ENCODE measurements around the gene JARID2. TPM values are rescaled to one million over a fixed set of nuclear protein-coding genes. Genes with fewer than 3 reads are reported as not detected.
A peak's percentile ranks its signal among the peaks of the same experiment; 100 is the strongest.
"Not testable (repeated sequence)": the region's sequence is repeated elsewhere in the genome, so short reads cannot be mapped to it uniquely, and the experiment has no call there.

Gene JARID2
- total RNA-seq, 1 donor from 2014 or later = 8.4 TPM

DNA sequence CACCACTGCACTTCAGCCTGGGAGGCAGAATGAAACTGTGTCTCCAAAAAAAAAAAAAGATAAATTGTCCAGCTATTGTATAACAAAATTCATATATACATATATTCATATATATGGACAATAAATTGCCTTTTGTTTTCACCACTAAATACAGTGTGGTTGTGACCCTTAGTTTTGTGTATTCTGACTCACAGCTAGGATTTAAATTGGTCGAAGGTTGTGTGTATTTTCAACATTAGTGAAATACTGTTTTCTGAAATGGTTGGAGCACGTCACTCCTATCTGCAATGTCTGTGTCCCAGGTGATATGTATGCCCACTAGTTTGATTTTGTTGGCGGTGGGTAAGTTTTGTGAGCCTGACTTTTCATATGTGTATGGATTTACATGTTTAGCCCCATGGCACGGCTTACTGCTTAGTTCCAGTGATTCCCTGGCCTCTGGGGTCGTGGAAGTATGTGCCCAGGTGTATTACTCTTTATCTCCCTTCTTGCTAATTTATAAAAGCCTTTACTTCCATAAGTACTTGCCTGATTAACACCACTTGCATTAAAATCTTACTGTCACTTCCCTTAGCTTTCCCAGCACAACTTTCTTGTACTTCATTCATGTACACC, 33.3 kb downstream of the JARID2 start:
- intact Hi-C loops (cut with DNase I) = no loop called here
- ATAC-seq = no peak
- no peak for DNase-seq (ENCODE audit: missing footprints)

- intact Hi-C loops (cut with DNase I) = no loop called here
- ATAC-seq (peak; percentile 35), DNase-seq (ENCODE audit: missing footprints) (no peak)
Observed at GRCh38 chr6:15280028-15280427, 34.2 kb downstream of the JARID2 start.

DNA sequence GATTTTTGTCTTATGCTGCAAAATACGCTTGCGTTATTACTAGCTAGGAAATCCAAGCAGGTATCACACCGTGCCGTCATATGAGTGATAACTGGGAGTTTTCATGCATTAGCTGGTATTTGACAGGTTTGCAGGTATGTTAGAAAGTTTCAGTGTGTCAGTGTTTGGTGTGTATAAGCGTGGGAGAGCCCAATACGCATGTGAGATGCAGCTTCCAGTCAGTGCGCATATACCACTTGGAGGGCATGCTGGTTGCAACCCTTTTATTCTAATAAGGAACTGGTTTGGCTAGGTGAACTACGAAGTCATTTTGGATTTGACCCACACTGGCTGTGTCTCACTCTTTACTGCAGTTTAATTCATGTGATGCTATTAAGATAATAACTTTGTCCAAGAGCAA, 35.1 kb downstream of the JARID2 start:
- intact Hi-C loops (cut with DNase I) = no loop called here
- ATAC-seq = no peak
- DNase-seq (ENCODE audit: missing footprints) = no peak

DNA sequence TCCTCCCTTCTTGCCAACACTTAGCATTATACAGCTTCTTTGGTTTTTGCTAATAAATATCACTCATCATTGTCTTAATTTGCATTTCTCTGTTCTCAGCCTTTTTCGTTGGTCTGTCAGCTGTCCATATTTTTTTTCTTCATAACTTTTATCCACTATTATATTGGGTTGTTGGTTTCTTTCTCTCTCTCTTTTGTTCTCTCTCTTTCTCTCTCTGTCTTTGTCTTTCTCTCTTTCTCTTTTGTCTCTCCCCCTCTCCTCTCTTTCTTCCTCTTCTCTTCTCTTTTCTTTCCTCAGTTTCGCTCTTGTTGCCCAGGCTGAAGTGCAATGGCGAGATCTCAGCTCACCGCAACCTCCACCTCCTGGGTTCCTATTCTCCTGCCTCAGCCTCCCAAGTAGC, 36.5 kb downstream of the JARID2 start:
- no peak for ATAC-seq
- intact Hi-C loops (cut with DNase I) = no loop called here

GRCh38 chr6:15283986-15284361, 38.1 kb downstream of the JARID2 start:
- intact Hi-C loops (cut with DNase I) = no loop called here
- ATAC-seq = no peak
- no peak for DNase-seq (ENCODE audit: missing footprints)

More for the DNA sequence above, 36.5 kb downstream of the JARID2 start:
- no peak for DNase-seq (ENCODE audit: missing footprints)

DNA sequence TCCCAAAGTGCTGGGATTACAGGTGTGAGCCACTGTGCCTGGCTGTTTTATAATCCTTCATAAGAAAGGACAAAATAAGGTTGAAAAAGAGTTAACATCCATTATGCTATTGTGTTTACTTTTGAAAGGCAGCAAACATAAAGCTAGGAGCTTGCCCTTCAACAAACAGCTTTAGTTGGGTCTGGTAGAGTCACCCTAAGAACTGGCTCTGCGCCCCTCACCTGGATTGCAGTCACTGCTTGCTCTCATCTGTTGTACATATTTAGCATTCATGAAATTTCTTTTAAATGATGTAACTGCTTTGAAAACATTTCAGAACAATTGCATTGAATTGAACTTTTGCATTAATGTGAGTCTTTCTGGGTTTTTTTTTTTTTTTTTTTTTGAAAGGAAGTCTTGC, 38.9 kb downstream of the JARID2 start:
- DNase-seq (ENCODE audit: missing footprints) = no peak
- intact Hi-C loops (cut with DNase I) = no loop called here
- no peak for ATAC-seq

DNA sequence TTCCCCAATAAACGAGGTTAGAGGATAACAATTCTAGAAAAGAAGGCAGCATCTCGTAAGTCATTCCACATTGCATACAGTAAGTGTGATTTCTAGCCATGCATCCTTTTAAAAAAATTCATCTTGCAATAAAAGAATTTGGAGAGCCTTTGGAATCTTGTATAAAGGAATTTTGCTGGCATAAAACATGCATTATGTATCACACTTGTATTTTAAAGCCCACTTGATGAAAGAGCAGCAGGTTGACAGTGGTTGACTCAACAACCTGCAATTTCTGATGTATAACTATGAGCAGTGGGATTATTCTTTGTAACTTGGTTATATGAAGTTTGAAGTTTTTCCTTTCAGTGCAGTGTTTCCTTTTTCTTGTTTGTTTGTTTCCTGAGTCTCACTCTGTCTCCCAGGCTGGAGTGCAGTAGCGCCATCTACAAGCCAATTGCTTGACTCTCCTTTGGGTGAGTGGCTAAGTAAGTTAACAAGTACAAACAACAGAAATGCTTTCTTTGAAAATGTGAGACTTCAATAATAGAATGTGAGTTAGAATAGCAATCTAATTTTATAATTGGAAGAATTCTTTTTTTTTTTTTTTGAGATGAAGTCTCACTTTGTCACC, 39.9 kb downstream of the JARID2 start:
- intact Hi-C loops (cut with DNase I) = no loop called here
- ATAC-seq = no peak
- DNase-seq (ENCODE audit: missing footprints) = no peak

GRCh38 chr6:15287670-15288375, 42.0 kb downstream of the JARID2 start:
- ATAC-seq = no peak
- intact Hi-C loops (cut with DNase I) = no loop called here

GRCh38 chr6:15288856-15289255, 43.0 kb downstream of the JARID2 start:
- no peak for ATAC-seq
- intact Hi-C loops (cut with DNase I) = no loop called here

More at GRCh38 chr6:15287670-15288375, 42.0 kb downstream of the JARID2 start:
- no peak for DNase-seq (ENCODE audit: missing footprints)

GRCh38 chr6:15289456-15289855, 43.6 kb downstream of the JARID2 start:
- ATAC-seq; intact Hi-C loops (cut with DNase I); DNase-seq (ENCODE audit: missing footprints): not testable (repeated sequence)

More at GRCh38 chr6:15288856-15289255, 43.0 kb downstream of the JARID2 start:
- no peak for DNase-seq (ENCODE audit: missing footprints)

GRCh38 chr6:15290067-15290680, 44.3 kb downstream of the JARID2 start:
- no peak for ATAC-seq
- intact Hi-C loops (cut with DNase I) = loop anchor here (5.0 kb wide), 1 partner anchor 33 kb away; no protein-coding TSS in a partner anchor
- DNase-seq (ENCODE audit: missing footprints) = no peak

GRCh38 chr6:15290962-15291704, 45.3 kb downstream of the JARID2 start:
- DNase-seq (ENCODE audit: missing footprints) (no peak), ATAC-seq (no peak)
- intact Hi-C loops (cut with DNase I) = loop anchor here (5.0 kb wide), 1 partner anchor 34 kb away; no protein-coding TSS in a partner anchor

DNA sequence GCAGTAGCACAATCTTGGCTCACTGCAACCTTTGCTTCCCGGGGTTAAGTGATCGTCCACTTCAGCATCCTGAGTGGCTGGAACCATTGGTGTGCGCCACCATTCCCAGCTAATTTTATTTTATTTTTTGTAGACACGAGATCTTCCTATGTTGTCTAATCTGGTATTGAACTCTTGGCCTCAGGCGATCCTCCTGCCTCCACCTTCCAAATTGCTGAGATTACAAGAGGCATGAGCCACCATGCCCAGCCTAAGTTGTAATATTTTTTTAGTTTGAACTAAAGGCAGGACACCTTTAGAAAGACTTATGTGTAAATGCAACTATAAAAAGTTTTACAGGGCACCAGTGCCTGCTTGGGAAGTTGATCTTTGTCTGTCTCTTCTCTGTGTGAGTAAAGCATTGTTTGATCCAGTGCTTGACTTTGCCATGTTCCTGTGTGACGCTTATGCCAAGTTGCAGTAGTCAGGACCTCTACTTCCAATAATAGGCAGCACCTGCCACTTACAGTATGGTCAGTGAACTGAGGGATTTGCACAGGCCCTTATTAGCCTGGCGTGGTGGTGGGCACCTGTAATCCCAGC, 46.9 kb downstream of the JARID2 start:
- ATAC-seq (no peak), DNase-seq (ENCODE audit: missing footprints) (no peak)
- intact Hi-C loops (cut with DNase I) = loop anchor here (5.0 kb wide), 1 partner anchor 36 kb away; no protein-coding TSS in a partner anchor

GRCh38 chr6:15293674-15294073, 47.8 kb downstream of the JARID2 start:
- DNase-seq (ENCODE audit: missing footprints) (no peak), ATAC-seq (peak; percentile 85)
- intact Hi-C loops (cut with DNase I) = loop anchor here (5.0 kb wide), 1 partner anchor 36 kb away; no protein-coding TSS in a partner anchor

DNA sequence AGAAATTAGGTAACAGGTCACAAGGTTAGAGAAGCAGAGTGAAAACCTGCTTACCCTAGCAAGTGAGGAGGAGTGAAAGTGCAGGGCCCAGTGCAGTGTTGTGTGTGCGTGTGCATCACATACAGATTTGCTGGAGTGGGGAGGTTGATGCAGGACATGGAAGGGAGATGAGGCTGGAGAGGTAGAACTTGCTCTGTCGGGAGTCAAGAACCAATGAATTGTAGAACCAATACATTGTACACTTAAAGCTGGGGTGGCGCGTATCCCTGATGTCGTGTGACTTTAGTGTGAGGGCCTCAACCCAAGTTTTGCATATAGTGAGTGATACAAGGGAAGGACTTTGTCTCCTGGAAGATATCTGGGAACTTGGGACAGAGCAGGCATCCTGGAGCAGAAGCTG, 48.6 kb downstream of the JARID2 start:
- no peak for ATAC-seq
- intact Hi-C loops (cut with DNase I) = loop anchor here (5.0 kb wide), 1 partner anchor 37 kb away; no protein-coding TSS in a partner anchor
- DNase-seq (ENCODE audit: missing footprints) = no peak

DNA sequence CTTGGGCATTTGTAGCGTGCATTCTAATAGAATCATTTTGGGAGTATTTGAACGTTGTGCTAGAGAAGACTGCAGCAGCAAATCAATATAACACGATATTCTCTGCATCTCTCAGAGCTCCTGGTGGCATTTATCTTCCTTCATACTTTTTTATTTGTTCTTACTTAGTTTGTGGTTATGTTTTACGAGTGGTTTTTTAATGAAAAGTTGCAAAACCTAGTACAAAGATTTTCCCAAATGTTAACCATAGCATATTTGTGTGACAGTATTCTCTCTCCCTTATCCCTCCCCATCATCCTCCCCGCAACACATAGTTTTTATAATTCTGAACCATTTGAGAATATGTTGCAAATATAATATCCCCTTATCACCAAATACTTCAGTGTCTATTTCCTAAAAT, 50.4 kb downstream of the JARID2 start:
- DNase-seq (ENCODE audit: missing footprints) (no peak), ATAC-seq (no peak)
- intact Hi-C loops (cut with DNase I) = no loop called here

DNA sequence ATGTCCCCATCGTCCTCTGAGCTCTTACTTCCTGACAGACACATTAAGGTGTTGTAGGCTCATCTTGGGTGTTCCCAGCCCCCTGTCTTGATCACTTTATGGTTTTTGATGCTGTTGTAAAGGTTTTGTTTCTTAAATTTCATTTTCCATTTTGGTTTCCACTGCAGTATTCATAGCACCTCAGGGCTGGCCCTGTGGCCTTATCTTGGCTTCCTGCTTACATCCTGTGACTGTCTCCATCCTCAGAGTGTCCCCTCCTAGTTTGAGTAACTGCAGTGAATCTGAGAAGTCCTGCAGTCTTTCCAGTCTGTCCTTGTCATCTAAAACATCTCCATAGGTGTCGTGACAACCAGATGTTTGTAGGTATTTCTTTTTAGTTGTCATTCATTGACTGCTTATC, 50.9 kb downstream of the JARID2 start:
- intact Hi-C loops (cut with DNase I) = no loop called here
- ATAC-seq (no peak), DNase-seq (ENCODE audit: missing footprints) (no peak)

DNA sequence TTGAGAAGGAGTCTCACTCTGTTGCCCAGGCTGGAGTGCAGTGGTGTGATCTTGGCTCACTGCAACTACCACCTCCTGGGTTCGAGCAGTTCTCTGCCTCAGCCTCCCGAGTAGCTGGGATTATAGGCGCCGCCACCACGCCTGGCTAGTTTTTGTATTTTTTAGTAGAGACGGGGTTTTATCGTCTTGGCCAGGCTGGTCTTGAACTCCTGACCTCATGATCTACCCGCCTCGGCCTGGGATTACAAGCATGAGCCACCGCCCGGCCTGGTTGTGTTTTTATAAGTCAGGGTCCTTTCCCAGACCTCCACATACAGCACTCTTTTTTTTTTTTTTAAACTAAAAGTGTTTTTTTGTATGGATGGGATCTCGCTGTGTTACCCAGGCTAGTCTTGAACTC, 51.3 kb downstream of the JARID2 start:
- intact Hi-C loops (cut with DNase I); DNase-seq (ENCODE audit: missing footprints); ATAC-seq: not testable (repeated sequence)
